Measurements from ENCODE around the gene CCL27.

- TF ChIP-seq, protein P1, sequence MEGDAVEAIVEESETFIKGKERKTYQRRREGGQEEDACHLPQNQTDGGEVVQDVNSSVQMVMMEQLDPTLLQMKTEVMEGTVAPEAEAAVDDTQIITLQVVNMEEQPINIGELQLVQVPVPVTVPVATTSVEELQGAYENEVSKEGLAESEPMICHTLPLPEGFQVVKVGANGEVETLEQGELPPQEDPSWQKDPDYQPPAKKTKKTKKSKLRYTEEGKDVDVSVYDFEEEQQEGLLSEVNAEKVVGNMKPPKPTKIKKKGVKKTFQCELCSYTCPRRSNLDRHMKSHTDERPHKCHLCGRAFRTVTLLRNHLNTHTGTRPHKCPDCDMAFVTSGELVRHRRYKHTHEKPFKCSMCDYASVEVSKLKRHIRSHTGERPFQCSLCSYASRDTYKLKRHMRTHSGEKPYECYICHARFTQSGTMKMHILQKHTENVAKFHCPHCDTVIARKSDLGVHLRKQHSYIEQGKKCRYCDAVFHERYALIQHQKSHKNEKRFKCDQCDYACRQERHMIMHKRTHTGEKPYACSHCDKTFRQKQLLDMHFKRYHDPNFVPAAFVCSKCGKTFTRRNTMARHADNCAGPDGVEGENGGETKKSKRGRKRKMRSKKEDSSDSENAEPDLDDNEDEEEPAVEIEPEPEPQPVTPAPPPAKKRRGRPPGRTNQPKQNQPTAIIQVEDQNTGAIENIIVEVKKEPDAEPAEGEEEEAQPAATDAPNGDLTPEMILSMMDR (conservative IDR thresholded peaks at IDR 0.05; ENCODE audit: low read length) = no peak
- TF ChIP-seq EZH2phosphoT487 (IDR thresholded peaks at IDR 0.05; ENCODE audit: borderline replicate concordance) = no peak
Measured at GRCh38 chr9:34620061-34620994, 42.1 kb downstream of the CCL27 start, which contains the start of gene DCTN3.
